ENCODE measurements around the gene POLR2E. TPM values are rescaled to one million over a fixed set of nuclear protein-coding genes. Genes with fewer than 3 reads are reported as not detected.
A peak's percentile ranks its signal among the peaks of the same experiment; 100 is the strongest.

Gene POLR2E
- total and polyA plus RNA-seq, 2 donors (not counting 1 experiment from before 2014, with no cell fraction given): 103 to 121 TPM

DNA sequence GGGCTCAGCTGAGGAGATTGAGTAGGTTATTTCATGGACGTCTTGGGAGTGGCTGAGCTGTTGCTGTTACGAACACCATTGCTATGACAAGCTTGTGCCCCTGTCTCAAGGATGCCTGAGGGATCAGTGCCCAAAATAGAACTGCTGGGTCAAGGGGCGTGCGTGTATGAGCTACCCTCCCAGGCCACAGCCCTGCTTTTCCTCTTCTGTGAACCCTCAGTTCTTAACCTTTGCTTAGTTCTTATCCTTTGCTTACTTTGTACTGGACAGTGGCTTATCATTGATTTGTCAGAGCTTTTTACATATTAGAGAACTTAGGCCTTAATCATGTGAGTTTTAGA, 19.2 kb downstream of the POLR2E start:
- ATAC-seq (ENCODE audit: low read depth) (no peak), DNase-seq (no peak)
- Mint-ChIP-seq H3K4me1 (peaks cover 52% of the 10 kb centered on the region), H3K4me3 (peak overlapping the region; percentile 66), H3K27ac (peak overlapping the region; percentile 91), H3K9me3 (ENCODE audit: insufficient read depth) (no peaks in the 10 kb centered on the region), H3K27me3 (no peaks in the 10 kb centered on the region)
- Histone ChIP-seq H3K9me3 (ENCODE audit: control extremely low read depth in 1 of 3, control insufficient read depth in 2 of 3, insufficient read depth in 1 of 3, low read length in 2 of 3) (no peaks in the 10 kb centered on the region), H3K27me3 (replicated peaks in 1 of 4; ENCODE audit: control extremely low read depth in 1 of 4, control insufficient read depth in 3 of 4, insufficient read depth in 4 of 4, low read length in 3 of 4) (no peaks in the 10 kb centered on the region), H3K4me2 (replicated peaks; ENCODE audit: low read depth, low read length, poor library complexity, severe bottlenecking) (peak overlapping the region; percentile 90), H3K9ac (ENCODE audit: low read length) (no peak overlapping the region), H4K20me1 (ENCODE audit: control insufficient read depth, insufficient read depth, low read length, poor library complexity, severe bottlenecking) (peaks cover 67% of the 10 kb centered on the region), H3K79me2 (ENCODE audit: control insufficient read depth, insufficient read depth, low read length) (peaks cover 77% of the 10 kb centered on the region), H2AFZ (ENCODE audit: insufficient read depth, low read depth, low read length, poor library complexity, severe bottlenecking) (no peak overlapping the region), H3K4me1 (ENCODE audit: control insufficient read depth in 2 of 2, insufficient read depth in 2 of 2, low read length in 2 of 2) (peaks cover 60 to 90% of the 10 kb centered on the region in 2 donors), H3K4me3 (ENCODE audit: control extremely low read depth in 1 of 5, extremely low read depth in 1 of 5, insufficient read depth in 1 of 5, low read depth in 2 of 5, low read length in 4 of 5) (peak overlapping the region in 1 of 5 experiments; percentile 26), H3K36me3 (replicated peaks in 1 of 2; ENCODE audit: control extremely low read depth in 1 of 2, control insufficient read depth in 1 of 2, extremely low read depth in 1 of 2, insufficient read depth in 2 of 2, low read length in 1 of 2) (peaks cover 0 to 80% of the 10 kb centered on the region in 2 experiments), H3K27ac (ENCODE audit: low read length in 2 of 2) (peak overlapping the region; percentile 86 to 87)
- 96% methylated on average over 2 of the region's 4 CpGs for WGBS (ENCODE audit: insufficient coverage)
- TF ChIP-seq EZH2 (IDR thresholded peaks at IDR 0.05; ENCODE audit: borderline replicate concordance, insufficient read depth, low read depth, low read length, poor library complexity, severe bottlenecking): no peak
- intact Hi-C loops (cut with micrococcal nuclease): loop anchor here (2.0 kb wide), 1 partner anchor 37 kb away; no protein-coding TSS in a partner anchor
- ChIA-PET CTCF (interaction anchor here (1.0 to 6.9 kb wide), 7 partner anchors 9 to 53 kb away, joined by 4 to 56 read pairs (median 8); partner anchors contain the start of genes ABCA7 and ARHGAP45), POLR2A (interaction anchor here (0.6 to 5.0 kb wide), 11 partner anchors 10 to 170 kb away, joined by 3 to 67 read pairs (median 5); partner anchors contain the start of genes ABCA7, ARHGAP45, CNN2 and WDR18)

DNA sequence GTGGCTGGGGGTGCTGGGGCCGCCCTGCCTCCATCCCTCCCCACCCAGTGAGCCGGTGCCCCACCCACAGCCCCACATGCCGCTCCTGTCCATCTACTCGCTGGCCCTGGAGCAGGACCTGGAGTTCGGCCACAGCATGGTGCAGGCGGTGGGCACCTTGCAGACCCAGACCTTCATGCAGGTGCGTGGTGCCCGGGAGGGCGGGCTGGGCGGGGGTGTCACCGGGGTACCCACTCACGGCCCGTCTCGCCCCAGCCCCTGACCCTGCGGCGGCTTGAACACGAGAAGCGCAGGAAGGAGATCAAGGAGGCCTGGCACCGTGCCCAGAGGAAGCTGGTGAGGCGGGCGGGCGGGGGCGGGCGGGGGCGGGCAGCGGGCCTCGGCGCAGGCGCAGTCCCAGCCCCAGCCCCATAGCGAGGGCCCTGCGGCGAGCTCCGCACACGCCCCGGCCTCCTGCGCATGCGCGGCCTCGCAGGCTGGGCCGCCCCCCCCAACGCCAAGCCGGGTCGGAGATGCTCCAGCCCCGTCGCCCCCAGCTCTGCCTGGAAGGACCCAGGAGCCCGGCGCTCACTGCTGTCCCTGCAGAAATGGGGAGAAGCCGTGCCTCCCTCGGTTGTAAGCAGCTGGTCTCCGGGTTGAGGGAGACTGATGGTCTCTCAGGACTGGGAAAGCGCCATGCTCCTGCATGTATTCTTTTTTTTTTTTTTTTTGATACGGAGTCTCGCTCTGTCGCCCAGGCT, 20.5 kb downstream of the POLR2E start:
- CTCF ChIA-PET: interaction anchor here (0.6 to 6.9 kb wide), 11 partner anchors 8 to 192 kb away, joined by 3 to 56 read pairs (median 5); partner anchors contain the start of genes ARHGAP45 and WDR18
- H3K36me3 ChIP-seq (replicated peaks in 1 of 2; ENCODE audit: control extremely low read depth in 1 of 2, control insufficient read depth in 1 of 2, extremely low read depth in 1 of 2, insufficient read depth in 2 of 2, low read length in 1 of 2): peaks cover 0 to 77% of the 10 kb centered on the region in 2 experiments
- 6% methylated on average over 47 of the region's 54 CpGs for WGBS (ENCODE audit: insufficient coverage)
- Mint-ChIP-seq H3K9me3 (ENCODE audit: insufficient read depth) (no peaks in the 10 kb centered on the region), H3K27ac (peak overlapping the region; percentile 91), H3K4me1 (peaks cover 48% of the 10 kb centered on the region), H3K27me3 (no peaks in the 10 kb centered on the region), H3K4me3 (peak overlapping the region; percentile 66)
- peaks cover 77% of the 10 kb centered on the region for H3K79me2 ChIP-seq (ENCODE audit: control insufficient read depth, insufficient read depth, low read length)
- H3K4me2 ChIP-seq (replicated peaks; ENCODE audit: low read depth, low read length, poor library complexity, severe bottlenecking): peak overlapping the region; percentile 90
- peak; percentile 93 for DNase-seq
- H3K9ac ChIP-seq (ENCODE audit: low read length): peak overlapping the region; percentile 56
- peaks cover 64% of the 10 kb centered on the region for H4K20me1 ChIP-seq (ENCODE audit: control insufficient read depth, insufficient read depth, low read length, poor library complexity, severe bottlenecking)
- H2AFZ ChIP-seq (ENCODE audit: insufficient read depth, low read depth, low read length, poor library complexity, severe bottlenecking): no peak overlapping the region
- ATAC-seq (ENCODE audit: low read depth): peak; percentile 53
- no peaks in the 10 kb centered on the region for H3K27me3 ChIP-seq (replicated peaks in 1 of 4; ENCODE audit: control extremely low read depth in 1 of 4, control insufficient read depth in 3 of 4, insufficient read depth in 4 of 4, low read length in 3 of 4)
- no peak for TF ChIP-seq CTCF (IDR thresholded peaks at IDR 0.05)
- no peak for TF ChIP-seq EZH2 (IDR thresholded peaks at IDR 0.05; ENCODE audit: borderline replicate concordance, insufficient read depth, low read depth, low read length, poor library complexity, severe bottlenecking)
- POLR2A ChIA-PET: interaction anchor here (0.5 to 5.0 kb wide), 22 partner anchors 9 to 1631 kb away, joined by 3 to 67 read pairs (median 6); partner anchors contain the start of genes ABCA7, ARHGAP45, CIRBP and FAM174C
- no peaks in the 10 kb centered on the region for H3K9me3 ChIP-seq (ENCODE audit: control extremely low read depth in 1 of 3, control insufficient read depth in 2 of 3, insufficient read depth in 1 of 3, low read length in 2 of 3)
- H3K4me1 ChIP-seq (ENCODE audit: control insufficient read depth in 2 of 2, insufficient read depth in 2 of 2, low read length in 2 of 2): peaks cover 65 to 90% of the 10 kb centered on the region in 2 donors
- H3K4me3 ChIP-seq (ENCODE audit: control extremely low read depth in 1 of 5, extremely low read depth in 1 of 5, insufficient read depth in 1 of 5, low read depth in 2 of 5, low read length in 4 of 5): peak overlapping the region in 1 of 5 experiments; percentile 35
- intact Hi-C loops (cut with micrococcal nuclease): no loop called here
- peak overlapping the region; percentile 7 to 19 for H3K27ac ChIP-seq (ENCODE audit: low read length in 2 of 2)

Measured in B cell (primary cell).